HEK293 (cell line): Measurements from ENCODE around the gene TCEA2.

Experiments
- CTCF ChIA-PET: fragments of 350-600 bp; formaldehyde crosslinking; extraction: SDS; loops from one replicate; lab custom pipeline; 2021; ENCODE audit warnings: antibody characterized with exemption; lab: Yijun Ruan, JAX
- POLR2A ChIA-PET: fragments of 300-600 bp; formaldehyde crosslinking; extraction: SDS; loops from one replicate; lab custom pipeline; 2020; ENCODE audit warnings: antibody characterized with exemption, inconsistent platforms; lab: Yijun Ruan, JAX
- H3K27ac ChIP-seq: fragments of 200-500 bp; sonication (Bioruptor generic); 2 replicates; pipeline ENCODE4 v1.5.1; 2014; ENCODE audit warnings: low read depth, low read length, control low read depth, inconsistent platforms; ENCODE audit errors: extremely low read depth
- H3K36me3 ChIP-seq, 2 experiments: fragments of 200-500 bp in 1 of 2; sonication (Bioruptor generic) in 1 of 2; 1 replicate in 1 of 2; 2 replicates in 1 of 2; pipeline ENCODE4 v1.5.1; 2014 to 2017; ENCODE audit warnings: inconsistent platforms in 2 of 2, low read length in 2 of 2; ENCODE audit not compliant: control insufficient read depth in 2 of 2, insufficient read depth in 1 of 2
- H3K4me1 ChIP-seq: fragments of 200-500 bp; sonication (Bioruptor generic); 2 replicates; pipeline ENCODE4 v1.5.1; 2014; ENCODE audit warnings: mild to moderate bottlenecking, low read length, inconsistent platforms; ENCODE audit not compliant: control insufficient read depth, insufficient read depth
- H3K4me3 ChIP-seq: 2 replicates; pipeline ENCODE4 v1.5.1; 2011; ENCODE audit warnings: low read depth, mild to moderate bottlenecking, control low read depth, low read length, moderate library complexity
- H3K9me3 ChIP-seq: fragments of 200-500 bp; sonication (Bioruptor generic); 2 replicates; pipeline ENCODE4 v1.5.1; 2014; ENCODE audit warnings: low read depth, low read length, inconsistent platforms; ENCODE audit not compliant: control insufficient read depth, insufficient read depth
- GLI4 ChIP-seq: fragments of 450-650 bp; formaldehyde crosslinking; IDR thresholded peaks from 2 replicates; pipeline ENCODE4 v1.5.1; 2016; ENCODE audit warnings: missing biosample characterization, missing genetic modification characterization
- GLIS1 ChIP-seq: fragments of 450-650 bp; formaldehyde crosslinking; IDR thresholded peaks from 2 replicates; pipeline ENCODE4 v1.5.1; 2016; ENCODE audit warnings: missing biosample characterization, missing genetic modification characterization
- KLF10 ChIP-seq: fragments of 450-650 bp; IDR thresholded peaks from 2 replicates; pipeline ENCODE4 v1.5.1; 2018; ENCODE audit warnings: missing biosample characterization, mild to moderate bottlenecking, missing genetic modification characterization
- KLF9 ChIP-seq: fragments of 450-650 bp; formaldehyde crosslinking; IDR thresholded peaks from 2 replicates; pipeline ENCODE4 v1.5.1; 2016; ENCODE audit warnings: missing biosample characterization, missing genetic modification characterization, low read depth
- OVOL3 ChIP-seq: fragments of 450-650 bp; formaldehyde crosslinking; IDR thresholded peaks from 2 replicates; pipeline ENCODE4 v1.5.1; 2016; ENCODE audit warnings: missing biosample characterization, missing genetic modification characterization
- PATZ1 ChIP-seq: fragments of 450-650 bp; formaldehyde crosslinking; IDR thresholded peaks from 2 replicates; pipeline ENCODE4 v1.5.1; 2016; ENCODE audit warnings: missing biosample characterization, missing genetic modification characterization
- RBAK ChIP-seq: fragments of 450-650 bp; formaldehyde crosslinking; IDR thresholded peaks from 2 replicates; pipeline ENCODE4 v1.5.1; 2016; ENCODE audit warnings: missing biosample characterization, missing genetic modification characterization
- REPIN1 ChIP-seq: fragments of 450-650 bp; formaldehyde crosslinking; IDR thresholded peaks from 2 replicates; pipeline ENCODE4 v1.5.1; 2017; ENCODE audit warnings: missing biosample characterization, missing genetic modification characterization, low read depth
- TSHZ1 ChIP-seq: fragments of 450-650 bp; formaldehyde crosslinking; IDR thresholded peaks from 2 replicates; pipeline ENCODE4 v1.5.1; 2016; ENCODE audit warnings: missing biosample characterization, missing genetic modification characterization, borderline replicate concordance
- ZBTB20 ChIP-seq: fragments of 450-650 bp; formaldehyde crosslinking; IDR thresholded peaks from 2 replicates; pipeline ENCODE4 v1.5.1; 2016; ENCODE audit warnings: missing biosample characterization, missing genetic modification characterization
- ZBTB48 ChIP-seq: fragments of 450-650 bp; formaldehyde crosslinking; IDR thresholded peaks from 2 replicates; pipeline ENCODE4 v1.5.1; 2016; ENCODE audit warnings: missing biosample characterization, missing genetic modification characterization
- ZIC2 ChIP-seq: fragments of 450-650 bp; formaldehyde crosslinking; IDR thresholded peaks from 2 replicates; pipeline ENCODE4 v1.5.1; 2016; ENCODE audit warnings: missing biosample characterization, missing genetic modification characterization
- ZNF121 ChIP-seq: fragments of 450-650 bp; formaldehyde crosslinking; IDR thresholded peaks from 2 replicates; pipeline ENCODE4 v1.5.1; 2016; ENCODE audit warnings: missing biosample characterization, missing genetic modification characterization
- ZNF140 ChIP-seq: fragments of 450-650 bp; formaldehyde crosslinking; IDR thresholded peaks from 2 replicates; pipeline ENCODE4 v1.5.1; 2016; ENCODE audit warnings: missing biosample characterization, missing genetic modification characterization
- ZNF155 ChIP-seq: fragments of 450-650 bp; formaldehyde crosslinking; IDR thresholded peaks from 2 replicates; pipeline ENCODE4 v1.5.1; 2016; ENCODE audit warnings: missing biosample characterization, missing genetic modification characterization
- ZNF2 ChIP-seq: fragments of 450-650 bp; formaldehyde crosslinking; IDR thresholded peaks from 2 replicates; pipeline ENCODE4 v1.5.1; 2016; ENCODE audit warnings: missing biosample characterization, missing genetic modification characterization
- ZNF23 ChIP-seq: fragments of 450-650 bp; formaldehyde crosslinking; IDR thresholded peaks from 2 replicates; pipeline ENCODE4 v1.5.1; 2016; ENCODE audit warnings: missing biosample characterization, missing genetic modification characterization, borderline replicate concordance
- ZNF391 ChIP-seq: fragments of 450-650 bp; formaldehyde crosslinking; IDR thresholded peaks from 2 replicates; pipeline ENCODE4 v1.5.1; 2016; ENCODE audit warnings: low read depth, missing biosample characterization, missing genetic modification characterization, borderline replicate concordance
- ZNF394 ChIP-seq: fragments of 450-650 bp; formaldehyde crosslinking; IDR thresholded peaks from 2 replicates; pipeline ENCODE4 v1.5.1; 2016; ENCODE audit warnings: missing biosample characterization, missing genetic modification characterization, mild to moderate bottlenecking, moderate library complexity, borderline replicate concordance
- ZNF423 ChIP-seq: fragments of 450-650 bp; formaldehyde crosslinking; IDR thresholded peaks from 2 replicates; pipeline ENCODE4 v1.5.1; 2016; ENCODE audit warnings: missing biosample characterization, missing genetic modification characterization
- ZNF449 ChIP-seq: fragments of 450-650 bp; formaldehyde crosslinking; IDR thresholded peaks from 2 replicates; pipeline ENCODE4 v1.5.1; 2017; ENCODE audit warnings: missing biosample characterization, mild to moderate bottlenecking, missing genetic modification characterization, moderate library complexity
- ZNF555 ChIP-seq: fragments of 450-650 bp; formaldehyde crosslinking; conservative IDR thresholded peaks from 2 replicates; pipeline ENCODE4 v1.5.1; 2017; ENCODE audit warnings: missing biosample characterization, mild to moderate bottlenecking, missing genetic modification characterization, inconsistent platforms
- ZNF571 ChIP-seq: fragments of 450-650 bp; formaldehyde crosslinking; IDR thresholded peaks from 2 replicates; pipeline ENCODE4 v1.5.0; 2017; ENCODE audit warnings: missing biosample characterization, missing genetic modification characterization
- ZNF600 ChIP-seq: fragments of 450-650 bp; formaldehyde crosslinking; IDR thresholded peaks from 2 replicates; pipeline ENCODE4 v1.5.1; 2016; ENCODE audit warnings: missing biosample characterization, missing genetic modification characterization
- ZNF664 ChIP-seq: fragments of 450-650 bp; formaldehyde crosslinking; IDR thresholded peaks from 2 replicates; pipeline ENCODE4 v1.5.1; 2016; ENCODE audit warnings: missing biosample characterization, missing genetic modification characterization
- ZNF701 ChIP-seq: fragments of 450-650 bp; formaldehyde crosslinking; IDR thresholded peaks from 2 replicates; pipeline ENCODE4 v1.5.1; 2016; ENCODE audit warnings: missing biosample characterization, missing genetic modification characterization
- ZNF837 ChIP-seq: fragments of 450-650 bp; formaldehyde crosslinking; IDR thresholded peaks from 2 replicates; pipeline ENCODE4 v1.5.1; 2016; ENCODE audit warnings: missing biosample characterization, missing genetic modification characterization
- ZSCAN4 ChIP-seq: fragments of 450-650 bp; formaldehyde crosslinking; IDR thresholded peaks from 2 replicates; pipeline ENCODE4 v1.5.1; 2017; ENCODE audit warnings: missing biosample characterization, missing genetic modification characterization

Gene TCEA2

DNA sequence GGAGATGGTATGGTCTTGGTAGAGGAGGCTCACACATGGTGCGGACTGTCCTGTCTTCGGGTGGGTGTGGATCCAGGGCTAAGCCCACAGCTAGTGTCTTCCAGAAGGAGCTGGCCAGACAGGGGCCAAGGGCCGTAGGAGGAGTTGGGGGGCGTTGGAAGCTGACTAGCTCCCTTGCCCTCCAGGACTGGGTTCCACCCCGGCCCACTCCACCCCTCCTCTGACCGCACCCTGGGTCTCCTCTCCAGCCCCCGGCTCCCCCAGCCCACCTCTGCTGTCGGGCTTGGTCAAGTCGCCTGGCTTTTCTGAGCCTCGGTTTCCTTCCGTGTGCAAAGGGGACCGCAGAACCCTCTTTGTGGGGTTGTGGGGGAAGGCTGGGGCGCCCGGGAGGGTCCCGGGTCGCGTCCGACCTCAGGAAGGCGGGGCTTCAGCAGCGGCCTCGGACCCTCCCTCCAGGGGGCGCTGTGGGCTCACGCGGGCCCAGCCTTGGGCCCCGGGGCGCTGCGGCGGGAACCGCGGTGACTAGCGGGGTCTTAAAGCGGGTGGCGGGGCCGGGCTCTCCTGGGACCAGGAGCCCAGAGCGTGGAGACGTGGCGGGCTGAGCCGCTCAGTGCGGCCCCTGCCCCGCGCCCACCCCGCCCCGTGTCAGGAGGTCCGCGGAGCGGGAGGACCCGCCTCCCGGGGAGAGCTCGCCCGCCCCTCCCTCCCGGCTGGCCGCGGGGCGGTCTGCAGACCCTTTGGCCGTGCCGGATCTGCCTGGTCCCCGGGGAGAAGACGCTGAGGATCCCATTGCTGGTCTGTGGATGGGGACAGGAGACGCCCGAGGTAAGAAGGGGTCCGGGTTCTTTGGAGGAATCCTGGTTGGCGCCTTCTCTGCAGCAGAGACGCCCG is 39.0 kb downstream of the TCEA2 start (continued):
- TF ChIP-seq ZNF140 (tag by site-specific recombination) (no peak), GLIS1 (tag by site-specific recombination) (peak; percentile 28; the same call in 1 of the 2 replicates), ZNF2 (tag by site-specific recombination) (peak; percentile 78), KLF9 (tag by site-specific recombination) (peak; percentile 57), GLI4 (no peak), TSHZ1 (tag by site-specific recombination) (no peak), OVOL3 (tag by site-specific recombination) (no peak), ZNF423 (tag by site-specific recombination) (peak; percentile 86), ZNF449 (tag by site-specific recombination) (0 out of 2 replicates have a peak, but pooled peaks have one; percentile 22), ZBTB20 (peak; percentile 52)

DNA sequence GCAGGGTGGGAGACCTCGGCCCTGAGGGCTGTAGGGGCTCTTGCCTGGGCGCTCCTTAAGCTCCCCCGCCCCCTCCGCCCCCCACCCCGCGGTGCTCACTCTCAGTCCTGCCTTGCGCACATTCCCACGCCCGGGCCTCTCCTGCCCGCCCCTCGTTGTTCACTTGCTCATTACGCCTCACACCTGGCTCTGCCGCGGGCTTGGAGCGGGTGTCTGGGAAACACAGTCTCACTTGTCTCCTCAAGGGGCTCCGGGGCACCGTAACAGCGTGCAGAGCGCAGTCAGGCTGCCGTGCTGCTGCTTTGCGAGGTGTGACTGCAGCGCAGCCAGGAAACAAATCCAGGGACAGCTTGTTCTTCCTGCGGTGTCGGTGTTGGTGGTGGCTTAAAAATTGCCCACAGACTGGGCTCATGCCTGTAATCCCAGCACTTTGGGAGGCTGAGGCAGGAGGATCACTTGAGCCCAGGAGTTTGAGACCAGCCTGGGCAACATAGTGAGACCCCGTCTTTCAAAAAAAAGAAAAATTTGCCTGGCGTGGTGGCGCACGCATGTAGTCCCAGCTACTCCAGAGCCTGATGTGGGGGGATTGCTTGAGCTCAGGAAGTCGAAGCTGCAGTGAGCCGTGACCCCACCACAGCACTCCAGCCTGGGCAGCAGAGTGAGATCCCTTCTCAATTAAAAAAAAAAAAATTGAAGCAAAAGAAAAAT is 39.8 kb downstream of the TCEA2 start:
- Histone ChIP-seq H3K36me3 (no peaks in the 10 kb centered on the region), H3K4me3 (peak overlapping the region; percentile 39), H3K9me3 (no peaks in the 10 kb centered on the region), H3K4me1 (no peaks in the 10 kb centered on the region), H3K27ac (no peak overlapping the region)
- POLR2A ChIA-PET: interaction anchor here (0.9 to 1.2 kb wide), 2 partner anchors 18 to 19 kb away, joined by 3 to 4 read pairs; no protein-coding TSS in a partner anchor
- CTCF ChIA-PET: interaction anchor here (0.8 to 1.7 kb wide), 3 partner anchors 17 to 21 kb away, joined by 3 to 10 read pairs (median 5); no protein-coding TSS in a partner anchor
- TF ChIP-seq ZNF571 (tag by site-specific recombination) (no peak), ZNF837 (no peak), ZNF555 (no peak), ZNF394 (peak; percentile 45; the same call in 1 of the 2 replicates), ZNF664 (tag by site-specific recombination) (no peak), PATZ1 (tag by site-specific recombination) (no peak), ZNF701 (tag by site-specific recombination) (no peak), ZNF600 (tag by site-specific recombination) (peak; percentile 86), REPIN1 (no peak), ZNF391 (tag by site-specific recombination) (no peak), KLF10 (tag by site-specific recombination) (no peak), ZNF121 (tag by site-specific recombination) (peak; percentile 100), ZNF23 (tag by site-specific recombination) (no peak), ZNF155 (tag by site-specific recombination) (no peak), ZBTB48 (tag by site-specific recombination) (no peak), RBAK (tag by site-specific recombination) (no peak), ZIC2 (tag by site-specific recombination) (peak; percentile 54), ZSCAN4 (no peak), ZBTB20 (peak; percentile 76)
